RWPE1 (cell line): ENCODE results near the gene ABCA1.

Source experiments
- CTCF ChIA-PET: fragments of 350-600 bp; sonication (Branson Sonifier 250); formaldehyde crosslinking; extraction: SDS; loops from one replicate; lab custom pipeline; 2021; lab: Yijun Ruan, JAX
- POLR2A ChIA-PET: fragments of 400-600 bp; formaldehyde crosslinking; extraction: SDS; loops from one replicate; lab custom pipeline; 2020; ENCODE audit warnings: antibody characterized with exemption; ENCODE audit not compliant: low non-redundant PET; lab: Yijun Ruan, JAX
- DNase-seq: peaks from one replicate; pipeline ENCODE4 v3.0.0; 2012; ENCODE audit warnings: low spot score
- H3K27ac ChIP-seq: fragments of 450-650 bp; 2 replicates; pipeline ENCODE4 v1.5.1; 2017
- TF ChIP-seq, protein P1 (sequence below): fragments of 450-650 bp; conservative IDR thresholded peaks from 2 replicates; pipeline ENCODE4 v1.5.1; 2017; ENCODE audit warnings: low read depth, mild to moderate bottlenecking

The ABCA1 gene

DNA sequence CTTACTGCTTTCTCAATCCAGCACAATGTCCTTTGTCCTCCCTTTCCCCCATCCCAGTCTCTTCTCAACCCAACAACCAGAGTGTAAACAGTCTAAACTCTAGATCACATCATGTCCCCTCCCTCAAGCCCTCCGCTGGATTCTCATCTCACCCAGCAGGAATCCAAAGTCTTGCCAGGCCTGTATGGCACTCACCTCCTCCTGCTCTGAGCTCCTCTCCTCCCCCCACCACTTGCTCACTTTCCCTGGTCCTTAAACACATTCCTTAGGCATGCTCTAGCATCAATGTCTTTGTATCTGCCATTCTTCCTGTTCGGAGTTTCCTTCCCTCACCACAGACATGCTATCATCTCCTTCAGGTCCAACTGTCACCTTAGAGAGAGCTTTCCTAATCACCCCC lies 85.3 kb downstream of the ABCA1 start:
- DNase-seq = no peak
- CTCF ChIA-PET = no interaction called here
- TF ChIP-seq, protein P1, sequence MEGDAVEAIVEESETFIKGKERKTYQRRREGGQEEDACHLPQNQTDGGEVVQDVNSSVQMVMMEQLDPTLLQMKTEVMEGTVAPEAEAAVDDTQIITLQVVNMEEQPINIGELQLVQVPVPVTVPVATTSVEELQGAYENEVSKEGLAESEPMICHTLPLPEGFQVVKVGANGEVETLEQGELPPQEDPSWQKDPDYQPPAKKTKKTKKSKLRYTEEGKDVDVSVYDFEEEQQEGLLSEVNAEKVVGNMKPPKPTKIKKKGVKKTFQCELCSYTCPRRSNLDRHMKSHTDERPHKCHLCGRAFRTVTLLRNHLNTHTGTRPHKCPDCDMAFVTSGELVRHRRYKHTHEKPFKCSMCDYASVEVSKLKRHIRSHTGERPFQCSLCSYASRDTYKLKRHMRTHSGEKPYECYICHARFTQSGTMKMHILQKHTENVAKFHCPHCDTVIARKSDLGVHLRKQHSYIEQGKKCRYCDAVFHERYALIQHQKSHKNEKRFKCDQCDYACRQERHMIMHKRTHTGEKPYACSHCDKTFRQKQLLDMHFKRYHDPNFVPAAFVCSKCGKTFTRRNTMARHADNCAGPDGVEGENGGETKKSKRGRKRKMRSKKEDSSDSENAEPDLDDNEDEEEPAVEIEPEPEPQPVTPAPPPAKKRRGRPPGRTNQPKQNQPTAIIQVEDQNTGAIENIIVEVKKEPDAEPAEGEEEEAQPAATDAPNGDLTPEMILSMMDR = no peak
- no peak overlapping the region for H3K27ac ChIP-seq
- POLR2A ChIA-PET = no interaction called here

DNA sequence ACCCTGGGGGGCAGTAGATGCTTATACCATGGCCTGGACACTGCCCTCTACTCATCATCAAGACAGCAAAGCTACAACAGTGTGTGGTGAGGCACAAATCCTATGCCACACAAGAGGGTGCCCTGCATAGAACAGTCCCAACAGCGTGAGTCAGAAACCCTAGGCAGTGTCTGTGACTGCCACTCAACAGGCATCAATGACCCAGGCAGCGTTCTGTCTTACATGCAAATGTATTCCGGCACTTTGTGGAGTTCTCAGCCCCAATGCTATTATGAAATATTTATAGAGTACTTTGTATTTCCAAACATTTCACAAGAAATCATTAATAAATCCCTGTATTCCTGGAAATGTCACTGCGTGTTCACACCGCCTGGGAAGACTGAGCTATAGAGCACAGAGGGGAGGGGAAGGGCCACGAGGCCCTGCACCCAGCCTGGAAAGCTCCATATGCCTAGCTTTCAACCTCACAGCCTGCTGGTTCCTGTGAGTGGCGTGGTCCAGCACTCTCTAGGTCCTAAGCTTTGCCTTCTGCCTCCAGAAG lies 86.3 kb downstream of the ABCA1 start:
- no peak for DNase-seq
- ChIA-PET POLR2A (no interaction called here), CTCF (interaction anchor here (1.0 kb wide), 1 partner anchor 12 kb away, joined by 3 read pairs; no protein-coding TSS in a partner anchor)
- no peak overlapping the region for H3K27ac ChIP-seq
- TF ChIP-seq, protein P1 = no peak

DNA sequence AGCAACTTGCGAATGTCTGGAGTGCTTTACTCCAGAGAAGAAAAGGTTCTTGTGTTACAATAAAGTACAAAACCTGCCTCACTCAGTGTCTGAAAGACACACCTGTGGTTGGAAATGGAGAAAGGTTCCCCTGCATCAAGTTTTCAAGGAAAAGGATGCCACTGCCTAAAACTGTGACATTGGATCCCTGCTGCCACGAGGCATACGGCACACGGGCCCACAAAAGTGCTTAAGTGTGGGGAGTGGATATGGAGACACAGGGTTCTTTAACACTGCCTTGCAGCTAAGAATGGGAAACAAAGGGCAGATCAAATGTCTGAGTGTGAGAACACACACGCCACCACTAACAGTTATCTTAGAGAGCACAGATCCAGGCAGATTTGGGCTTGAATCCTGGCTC lies 89.0 kb downstream of the ABCA1 start:
- DNase-seq = no peak
- POLR2A ChIA-PET = no interaction called here
- no peak overlapping the region for H3K27ac ChIP-seq
- TF ChIP-seq, protein P1 = no peak
- CTCF ChIA-PET = no interaction called here

DNA sequence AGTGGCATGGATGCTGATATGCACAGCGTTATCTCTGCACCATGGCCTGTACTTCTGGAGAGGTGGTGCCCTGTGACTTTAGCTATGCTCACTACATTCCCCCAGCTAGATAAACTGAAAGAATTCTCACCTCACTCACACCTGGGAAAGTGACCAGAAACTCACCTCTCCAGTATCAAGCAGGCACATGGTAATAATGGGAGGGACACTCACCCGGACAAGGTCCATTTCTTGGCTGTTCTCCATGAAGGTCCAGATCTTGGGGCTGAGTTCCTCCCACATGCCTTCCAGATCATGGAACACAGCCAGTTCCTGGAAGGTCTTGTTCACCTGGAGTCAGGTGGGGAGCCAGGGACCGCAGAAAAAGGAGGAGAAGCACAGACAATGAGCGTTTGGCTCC lies 91.2 kb downstream of the ABCA1 start:
- DNase-seq = no peak
- CTCF ChIA-PET = no interaction called here
- POLR2A ChIA-PET = no interaction called here

DNA sequence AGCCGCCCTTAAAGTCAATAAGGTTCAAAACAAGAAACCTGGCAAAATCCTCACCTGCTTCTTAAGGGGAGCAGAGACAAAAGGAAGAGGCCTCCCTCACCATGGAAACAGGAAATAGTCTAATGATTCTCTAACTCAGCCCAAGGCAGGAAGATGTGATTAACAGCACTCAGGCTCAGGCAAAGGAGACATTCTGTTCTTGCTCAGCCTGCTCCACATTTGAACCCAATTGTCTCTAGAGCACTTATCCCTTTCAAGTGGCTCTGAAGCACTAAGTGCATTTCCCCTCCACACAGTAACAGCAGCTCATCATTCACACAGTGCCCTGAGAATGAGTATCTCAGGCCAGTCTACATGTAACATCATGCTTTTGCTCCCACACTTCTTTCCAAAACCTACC lies 91.7 kb downstream of the ABCA1 start:
- H3K27ac ChIP-seq = no peak overlapping the region
- POLR2A ChIA-PET = no interaction called here
- no peak for DNase-seq
- TF ChIP-seq, protein P1 = no peak
- CTCF ChIA-PET = interaction anchor here (0.7 kb wide), 1 partner anchor 23 kb away, joined by 3 read pairs; no protein-coding TSS in a partner anchor

More for the DNA sequence above, 91.2 kb downstream of the ABCA1 start:
- no peak overlapping the region for H3K27ac ChIP-seq
- TF ChIP-seq, protein P1 = no peak

DNA sequence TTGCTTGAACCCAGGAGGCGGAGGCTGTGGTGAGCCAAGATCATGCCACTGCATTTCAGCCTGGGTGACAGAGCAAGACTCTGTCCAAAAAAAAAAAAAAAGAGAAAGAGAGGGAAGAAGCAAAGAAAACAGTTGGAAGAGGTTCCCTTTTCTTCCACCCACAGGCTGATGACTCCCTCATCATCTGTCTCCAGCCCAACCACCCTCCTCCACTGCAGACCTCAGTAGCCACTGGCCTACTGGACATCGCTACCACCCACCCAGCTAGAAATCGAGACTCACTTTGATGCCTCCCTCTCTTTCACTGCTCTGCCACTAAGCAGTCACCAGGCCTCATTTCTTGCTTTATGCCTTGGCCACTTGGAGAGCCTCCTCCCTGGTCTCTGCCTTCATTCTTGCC lies 92.8 kb downstream of the ABCA1 start:
- CTCF ChIA-PET = no interaction called here
- H3K27ac ChIP-seq = no peak overlapping the region
- POLR2A ChIA-PET = no interaction called here
- TF ChIP-seq, protein P1 = no peak
- DNase-seq = no peak
